ENCODE results near the gene GPR150.

- no peak for TF ChIP-seq REPIN1 (tag by site-specific recombination; IDR thresholded peaks at IDR 0.05; ENCODE audit: low read depth)
- TF ChIP-seq ZNF23 (tag by site-specific recombination; IDR thresholded peaks at IDR 0.05; ENCODE audit: borderline replicate concordance), result no peak
- TF ChIP-seq CTCF (tag by site-specific recombination; IDR thresholded peaks at IDR 0.05), result no peak
- no peak for TF ChIP-seq ZNF558 (tag by site-specific recombination; IDR thresholded peaks at IDR 0.05)
- TF ChIP-seq ZNF677 (tag by site-specific recombination; IDR thresholded peaks at IDR 0.05), result no peak
- TF ChIP-seq ZNF335 (tag by site-specific recombination; conservative IDR thresholded peaks at IDR 0.05), result no peak
- no peak for TF ChIP-seq ZNF274 (IDR thresholded peaks at IDR 0.05; ENCODE audit: low read length)
- no peak for TF ChIP-seq ZNF274 (tag by site-specific recombination; IDR thresholded peaks at IDR 0.05; ENCODE audit: borderline replicate concordance)
- no peak for TF ChIP-seq ZNF223 (tag by site-specific recombination; IDR thresholded peaks at IDR 0.05)
- no peak for TF ChIP-seq ZNF423 (tag by site-specific recombination; IDR thresholded peaks at IDR 0.05)
- no peak for TF ChIP-seq ZNF133 (tag by site-specific recombination; IDR thresholded peaks at IDR 0.05)
- TF ChIP-seq YY1 (tag by site-specific recombination; IDR thresholded peaks at IDR 0.05), result no peak
These were observed 47.8 kb downstream of the GPR150 start for GRCh38 chr5:95667678-95668077.

Data from HEK293 (cell line).